PC-9 (cell line): ENCODE data around the gene TTLL8.

Experiments used
- EZH2 ChIP-seq: fragments of 200-600 bp; sonication (generic); IDR thresholded peaks from 2 replicates; pipeline ENCODE4 v1.8.0; 2017; ENCODE audit warnings: antibody characterized with exemption, low read depth
- TF ChIP-seq, protein P1 (sequence below): fragments of 200-600 bp; sonication (generic); conservative IDR thresholded peaks from 2 replicates; pipeline ENCODE4 v1.6.1; 2017; ENCODE audit warnings: mixed run types, antibody characterized with exemption, mild to moderate bottlenecking, moderate library complexity

- TF ChIP-seq, protein P1, sequence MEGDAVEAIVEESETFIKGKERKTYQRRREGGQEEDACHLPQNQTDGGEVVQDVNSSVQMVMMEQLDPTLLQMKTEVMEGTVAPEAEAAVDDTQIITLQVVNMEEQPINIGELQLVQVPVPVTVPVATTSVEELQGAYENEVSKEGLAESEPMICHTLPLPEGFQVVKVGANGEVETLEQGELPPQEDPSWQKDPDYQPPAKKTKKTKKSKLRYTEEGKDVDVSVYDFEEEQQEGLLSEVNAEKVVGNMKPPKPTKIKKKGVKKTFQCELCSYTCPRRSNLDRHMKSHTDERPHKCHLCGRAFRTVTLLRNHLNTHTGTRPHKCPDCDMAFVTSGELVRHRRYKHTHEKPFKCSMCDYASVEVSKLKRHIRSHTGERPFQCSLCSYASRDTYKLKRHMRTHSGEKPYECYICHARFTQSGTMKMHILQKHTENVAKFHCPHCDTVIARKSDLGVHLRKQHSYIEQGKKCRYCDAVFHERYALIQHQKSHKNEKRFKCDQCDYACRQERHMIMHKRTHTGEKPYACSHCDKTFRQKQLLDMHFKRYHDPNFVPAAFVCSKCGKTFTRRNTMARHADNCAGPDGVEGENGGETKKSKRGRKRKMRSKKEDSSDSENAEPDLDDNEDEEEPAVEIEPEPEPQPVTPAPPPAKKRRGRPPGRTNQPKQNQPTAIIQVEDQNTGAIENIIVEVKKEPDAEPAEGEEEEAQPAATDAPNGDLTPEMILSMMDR, result no peak
- no peak for TF ChIP-seq EZH2
These were observed 40.0 kb upstream of the TTLL8 start for GRCh38 chr22:50098052-50098451.
